BLaER1 treated with 17β-estradiol and CSF1 and Interleukin-3, amounts not matched to agents 10 nM and 100 nM (cell line): ENCODE results near the gene MBOAT7.

Experiments
- H3K27ac ChIP-seq, 11 experiments: shearing (Covaris generic); formaldehyde crosslinking; 2 replicates each; pipeline ENCODE4 v1.8.1; 2022
- H3K27me3 ChIP-seq, 11 experiments: shearing (Covaris generic); formaldehyde crosslinking; 2 replicates each; pipeline ENCODE4 v1.8.1; 2022
- H3K36me3 ChIP-seq, 11 experiments: shearing (Covaris generic); formaldehyde crosslinking; 2 replicates each; pipeline ENCODE4 v1.8.1; 2022
- H3K4me1 ChIP-seq, 10 experiments: shearing (Covaris generic); formaldehyde crosslinking; 2 replicates each; pipeline ENCODE4 v1.8.1; 2022
- H3K4me2 ChIP-seq, 11 experiments: shearing (Covaris generic); formaldehyde crosslinking; 2 replicates each; pipeline ENCODE4 v1.8.1; 2022
- H3K4me3 ChIP-seq, 10 experiments: shearing (Covaris generic); formaldehyde crosslinking; 2 replicates each; pipeline ENCODE4 v1.8.1; 2022
- H3K9ac ChIP-seq, 11 experiments: shearing (Covaris generic); formaldehyde crosslinking; 2 replicates each; pipeline ENCODE4 v1.8.1; 2022
- H3K9me3 ChIP-seq, 11 experiments: shearing (Covaris generic); formaldehyde crosslinking; replicated peaks in 1 of 11; 2 replicates each; pipeline ENCODE4 v1.8.1; 2022
- H4K20me1 ChIP-seq, 11 experiments: shearing (Covaris generic); formaldehyde crosslinking; 2 replicates each; pipeline ENCODE4 v1.8.1; 2022
- Cebpa-rat ChIP-seq, 11 experiments: shearing (Covaris generic); IDR thresholded peaks; 2 replicates each; pipeline ENCODE4 v1.8.1; 2022

The MBOAT7 gene

GRCh38 chr19:54193011-54193410 lies 3.6 kb upstream of the MBOAT7 start:
- peak overlapping the region; percentile 93 to 100 (median 97) for H3K4me2 ChIP-seq
- no peak for TF ChIP-seq Cebpa-rat (IDR thresholded peaks at IDR 0.05)
- H3K9ac ChIP-seq: peak overlapping the region; percentile 86 to 95 (median 93); a peak in 21 of 22 replicates

GRCh38 chr19:54191811-54192453 lies 2.6 kb upstream of the MBOAT7 start:
- H3K36me3 ChIP-seq: peaks cover 39 to 53% (median 44%) of the 10 kb centered on the region in 11 experiments
- peak overlapping the region; percentile 93 to 100 (median 97) for H3K4me2 ChIP-seq
- H3K27ac ChIP-seq: peak overlapping the region; percentile 83 to 97 (median 95)
- H4K20me1 ChIP-seq: peaks cover 8 to 32% (median 17%) of the 10 kb centered on the region in 11 experiments; a peak in 13 of 22 replicates
- peaks cover 31 to 62% (median 37%) of the 10 kb centered on the region in 10 experiments for H3K4me1 ChIP-seq
- TF ChIP-seq Cebpa-rat (IDR thresholded peaks at IDR 0.05): no peak
- no peaks in the 10 kb centered on the region for H3K27me3 ChIP-seq
- no peaks in the 10 kb centered on the region for H3K9me3 ChIP-seq
- H3K4me3 ChIP-seq: peak overlapping the region; percentile 76 to 97 (median 82)
- H3K9ac ChIP-seq: peak overlapping the region; percentile 86 to 95 (median 93)

More at GRCh38 chr19:54193011-54193410, 3.6 kb upstream of the MBOAT7 start:
- peaks cover 20 to 62% (median 27%) of the 10 kb centered on the region in 10 experiments for H3K4me1 ChIP-seq
- H4K20me1 ChIP-seq: peaks cover 4 to 26% (median 16%) of the 10 kb centered on the region in 11 experiments; a peak in 13 of 22 replicates
- peak overlapping the region in 4 of 11 experiments; percentile 92 to 96 (median 95); a peak in 6 of 22 replicates for H3K27ac ChIP-seq
- H3K9me3 ChIP-seq: no peaks in the 10 kb centered on the region
- no peaks in the 10 kb centered on the region for H3K27me3 ChIP-seq
- H3K4me3 ChIP-seq: peak overlapping the region in 6 of 10 experiments; percentile 77 to 97 (median 85); a peak in 10 of 20 replicates
- peaks cover 32 to 54% (median 44%) of the 10 kb centered on the region in 11 experiments for H3K36me3 ChIP-seq

- peaks cover 12 to 34% (median 17%) of the 10 kb centered on the region in 11 experiments; a peak in 14 of 22 replicates for H4K20me1 ChIP-seq
- peak within 1 kb of the TSS; percentile 86 to 95 (median 93) for H3K9ac ChIP-seq
- no peaks in the 10 kb centered on the region for H3K27me3 ChIP-seq
- no peaks in the 10 kb centered on the region for H3K9me3 ChIP-seq
- peak within 1 kb of the TSS; percentile 93 to 100 (median 97) for H3K4me2 ChIP-seq
- peaks cover 37 to 62% (median 40%) of the 10 kb centered on the region in 10 experiments for H3K4me1 ChIP-seq
- peak within 1 kb of the TSS; percentile 76 to 97 (median 82) for H3K4me3 ChIP-seq
- H3K27ac ChIP-seq: peak within 1 kb of the TSS; percentile 83 to 97 (median 95)
- peaks cover 45 to 55% (median 47%) of the 10 kb centered on the region in 11 experiments for H3K36me3 ChIP-seq
- no peak for TF ChIP-seq Cebpa-rat (IDR thresholded peaks at IDR 0.05)
These were observed 1.8 kb upstream of the MBOAT7 start, which contains the start of gene TSEN34 for GRCh38 chr19:54191011-54191810. TSS of gene TSEN34 (plus strand) at chr19:54191308. CDS start at chr19:54191365, 57 bp downstream.

- H3K27me3 ChIP-seq: no peaks in the 10 kb centered on the region
- H3K4me1 ChIP-seq: peaks cover 37 to 60% (median 42%) of the 10 kb centered on the region in 10 experiments
- TF ChIP-seq Cebpa-rat (IDR thresholded peaks at IDR 0.05): no peak
- H3K9me3 ChIP-seq: no peaks in the 10 kb centered on the region
- peak overlapping the region; percentile 86 to 95 (median 93) for H3K9ac ChIP-seq
- peaks cover 48 to 57% (median 52%) of the 10 kb centered on the region in 11 experiments for H3K36me3 ChIP-seq
- H3K27ac ChIP-seq: peak overlapping the region; percentile 83 to 97 (median 95)
- H4K20me1 ChIP-seq: peaks cover 12 to 40% (median 17%) of the 10 kb centered on the region in 11 experiments; a peak in 14 of 22 replicates
- H3K4me2 ChIP-seq: peak overlapping the region; percentile 93 to 100 (median 97); a peak in 19 of 22 replicates
- peak overlapping the region; percentile 76 to 97 (median 82) for H3K4me3 ChIP-seq
These were observed 1.2 kb upstream of the MBOAT7 start for GRCh38 chr19:54190503-54191010.

GRCh38 chr19:54189735-54190502 lies 539 bp upstream of the MBOAT7 start:
- Histone ChIP-seq H3K4me1 (peaks cover 37 to 59% (median 43%) of the 10 kb centered on the region in 10 experiments), H3K9me3 (no peaks in the 10 kb centered on the region), H3K27me3 (no peaks in the 10 kb centered on the region), H3K36me3 (peaks cover 48 to 57% (median 52%) of the 10 kb centered on the region in 11 experiments), H4K20me1 (peaks cover 12 to 45% (median 18%) of the 10 kb centered on the region in 11 experiments; a peak in 15 of 22 replicates), H3K9ac (peak overlapping the region; percentile 88 to 95 (median 94)), H3K4me2 (peak overlapping the region in 9 of 11 experiments; percentile 35 to 66 (median 51); a peak in 13 of 22 replicates), H3K4me3 (peak overlapping the region; percentile 77 to 97 (median 86)), H3K27ac (peak overlapping the region; percentile 90 to 97 (median 95))
- TF ChIP-seq Cebpa-rat (IDR thresholded peaks at IDR 0.05): no peak

GRCh38 chr19:54188215-54188871 lies 1.0 kb downstream of the MBOAT7 start:
- Histone ChIP-seq H3K4me2 (peak overlapping the region; percentile 79 to 99 (median 94)), H3K4me3 (peak overlapping the region; percentile 75 to 96 (median 86)), H3K36me3 (peaks cover 42 to 59% (median 50%) of the 10 kb centered on the region in 11 experiments), H3K9me3 (peaks cover 0 to 4% (median 0%) of the 10 kb centered on the region in 11 experiments; a peak in 1 of 22 replicates), H3K27ac (peak overlapping the region; percentile 77 to 97 (median 91)), H4K20me1 (peaks cover 12 to 60% (median 18%) of the 10 kb centered on the region in 11 experiments; a peak in 15 of 22 replicates), H3K27me3 (no peaks in the 10 kb centered on the region), H3K4me1 (peaks cover 33 to 48% (median 39%) of the 10 kb centered on the region in 10 experiments), H3K9ac (peak overlapping the region; percentile 88 to 95 (median 94))
- no peak for TF ChIP-seq Cebpa-rat (IDR thresholded peaks at IDR 0.05)

- H3K4me2 ChIP-seq: peak overlapping the region; percentile 79 to 99 (median 94); a peak in 21 of 22 replicates
- no peak for TF ChIP-seq Cebpa-rat (IDR thresholded peaks at IDR 0.05)
- peaks cover 19 to 36% (median 26%) of the 10 kb centered on the region in 10 experiments for H3K4me1 ChIP-seq
- peaks cover 0 to 8% (median 0%) of the 10 kb centered on the region in 11 experiments; a peak in 2 of 22 replicates for H3K9me3 ChIP-seq
- H3K27me3 ChIP-seq: no peaks in the 10 kb centered on the region
- peak overlapping the region in 10 of 11 experiments; percentile 45 to 97 (median 91); a peak in 21 of 22 replicates for H3K27ac ChIP-seq
- H3K9ac ChIP-seq: peak overlapping the region; percentile 88 to 95 (median 94)
- peaks cover 38 to 59% (median 53%) of the 10 kb centered on the region in 11 experiments for H3K36me3 ChIP-seq
- peak overlapping the region in 6 of 10 experiments; percentile 82 to 96 (median 90); a peak in 9 of 20 replicates for H3K4me3 ChIP-seq
- H4K20me1 ChIP-seq: peaks cover 4 to 55% (median 8%) of the 10 kb centered on the region in 11 experiments; a peak in 15 of 22 replicates
These were observed 2.4 kb downstream of the MBOAT7 start for GRCh38 chr19:54186934-54187381.
